Stimulated activated CD4-positive, alpha-beta T cell treated with anti-CD3 and anti-CD28 coated beads, Interleukin-2, amount 100 ng/mL, for 48 hours (primary cell): ENCODE data around the gene FCGR2B.
"Not testable (repeated sequence)": the region's sequence is repeated elsewhere in the genome, so short reads cannot be mapped to it uniquely, and the experiment has no call there.

ENCODE experiments used
- DNase-seq, 2 donors: peaks; one replicate each; pipeline ENCODE4 v3.0.0-alpha.2; 2020

The FCGR2B gene

GRCh38 chr1:161647507-161648360 lies 15.2 kb upstream of the FCGR2B start:
- not testable (repeated sequence) for DNase-seq

- DNase-seq = not testable (repeated sequence)
These were observed 9.4 kb upstream of the FCGR2B start for GRCh38 chr1:161653541-161653940.

GRCh38 chr1:161653971-161654370 lies 9.0 kb upstream of the FCGR2B start:
- DNase-seq = not testable (repeated sequence)

GRCh38 chr1:161658524-161658923 lies 4.4 kb upstream of the FCGR2B start:
- DNase-seq = not testable (repeated sequence)

GRCh38 chr1:161661660-161662311 lies 1.2 kb upstream of the FCGR2B start:
- DNase-seq = not testable (repeated sequence)

- DNase-seq = not testable (repeated sequence)
These were observed 626 bp downstream of the FCGR2B start for GRCh38 chr1:161663569-161663968.

GRCh38 chr1:161664689-161665088 lies 1.7 kb downstream of the FCGR2B start:
- not testable (repeated sequence) for DNase-seq

GRCh38 chr1:161671045-161672020 lies 8.4 kb downstream of the FCGR2B start:
- DNase-seq = not testable (repeated sequence)

- DNase-seq = not testable (repeated sequence)
These were observed 10.5 kb downstream of the FCGR2B start for GRCh38 chr1:161673437-161673836.

- DNase-seq = not testable (repeated sequence)
These were observed 11.5 kb downstream of the FCGR2B start for GRCh38 chr1:161674447-161674846.

GRCh38 chr1:161674908-161675307 lies 12.0 kb downstream of the FCGR2B start:
- not testable (repeated sequence) for DNase-seq

GRCh38 chr1:161676441-161676840 lies 13.5 kb downstream of the FCGR2B start:
- no peak for DNase-seq

- DNase-seq = no peak
These were observed 14.2 kb downstream of the FCGR2B start for GRCh38 chr1:161676958-161677689.

- no peak for DNase-seq
These were observed 15.6 kb downstream of the FCGR2B start for GRCh38 chr1:161678500-161678899.

- no peak for DNase-seq
These were observed 18.9 kb downstream of the FCGR2B start for GRCh38 chr1:161681879-161682278.

- DNase-seq = no peak
These were observed 26.0 kb downstream of the FCGR2B start for GRCh38 chr1:161688946-161689345.

GRCh38 chr1:161691846-161692245 lies 28.9 kb downstream of the FCGR2B start:
- no peak for DNase-seq

- DNase-seq = not testable (repeated sequence)
These were observed 30.2 kb downstream of the FCGR2B start for GRCh38 chr1:161693020-161693712.

GRCh38 chr1:161698302-161698701 lies 35.4 kb downstream of the FCGR2B start:
- not testable (repeated sequence) for DNase-seq

GRCh38 chr1:161702250-161702649 lies 39.3 kb downstream of the FCGR2B start:
- DNase-seq = no peak

GRCh38 chr1:161705537-161705936 lies 42.6 kb downstream of the FCGR2B start:
- DNase-seq = no peak

GRCh38 chr1:161706113-161706481 lies 43.2 kb downstream of the FCGR2B start:
- no peak for DNase-seq
